Mesodermal cell (in vitro differentiated cells): ENCODE results near the gene CD34.
"Not testable (repeated sequence)": the region's sequence is repeated elsewhere in the genome, so short reads cannot be mapped to it uniquely, and the experiment has no call there.

ENCODE experiments used
- H3K27ac ChIP-seq: 2 replicates; pipeline ENCODE4 v1.7.0; 2013; ENCODE audit warnings: mild to moderate bottlenecking, low read depth, low read length, moderate library complexity; ENCODE audit not compliant: severe bottlenecking
- H3K36me3 ChIP-seq: 2 replicates; pipeline ENCODE4 v1.7.1; 2013; ENCODE audit warnings: mild to moderate bottlenecking, low read length, moderate library complexity; ENCODE audit not compliant: control insufficient read depth, insufficient read depth
- H3K4me1 ChIP-seq: one replicate; pipeline ENCODE4 v1.7.1; 2013; ENCODE audit warnings: mild to moderate bottlenecking, low read length; ENCODE audit not compliant: insufficient read depth, control insufficient read depth, poor library complexity, severe bottlenecking
- H3K4me3 ChIP-seq: 2 replicates; pipeline ENCODE4 v1.7.0; 2013; ENCODE audit warnings: low read length, control low read depth, mild to moderate bottlenecking; ENCODE audit not compliant: insufficient read depth, poor library complexity, severe bottlenecking; ENCODE audit errors: extremely low read depth
- H3K9me3 ChIP-seq: 2 replicates; pipeline ENCODE4 v1.7.1; 2013; ENCODE audit warnings: mild to moderate bottlenecking, low read length, moderate library complexity; ENCODE audit not compliant: control insufficient read depth
- WGBS, 2 experiments: methylation state at CpG; one replicate each; pipeline ENCODE4 v1.1.5; 2013; ENCODE audit warnings: missing lambda C conversion rate in 2 of 2; ENCODE audit not compliant: insufficient coverage in 2 of 2; 5-methylcytosine and 5-hydroxymethylcytosine counted together

Gene CD34

GRCh38 chr1:207950750-207951149, 39.8 kb upstream of the CD34 start:
- WGBS, 2 experiments = 54 to 57% methylated on average over 1 to 2 of the region's 2 CpGs
- Histone ChIP-seq H3K4me1 (no peaks in the 10 kb centered on the region), H3K36me3 (no peaks in the 10 kb centered on the region), H3K27ac (no peak overlapping the region), H3K9me3 (no peaks in the 10 kb centered on the region), H3K4me3 (no peak overlapping the region)

- Histone ChIP-seq H3K36me3 (no peaks in the 10 kb centered on the region), H3K27ac (no peak overlapping the region), H3K9me3 (no peaks in the 10 kb centered on the region), H3K4me3 (no peak overlapping the region), H3K4me1 (no peaks in the 10 kb centered on the region)
- 87 to 92% methylated on average over 3 of the region's 3 CpGs for WGBS, 2 experiments
Observed at GRCh38 chr1:207949571-207950195, 38.8 kb upstream of the CD34 start.

- H3K27ac ChIP-seq = no peak overlapping the region
- no peaks in the 10 kb centered on the region for H3K4me1 ChIP-seq
- H3K9me3 ChIP-seq = no peaks in the 10 kb centered on the region
- no peak overlapping the region for H3K4me3 ChIP-seq
- no CpG with 5 or more reads among the region's 3 CpGs for WGBS, 2 experiments
- H3K36me3 ChIP-seq = no peaks in the 10 kb centered on the region
Observed at GRCh38 chr1:207948536-207949250, 37.8 kb upstream of the CD34 start.

GRCh38 chr1:207946756-207947155, 35.8 kb upstream of the CD34 start:
- WGBS, 2 experiments = no CpG with 5 or more reads among the region's 1 CpG
- no peaks in the 10 kb centered on the region for H3K9me3 ChIP-seq
- no peaks in the 10 kb centered on the region for H3K36me3 ChIP-seq
- H3K4me1 ChIP-seq = no peaks in the 10 kb centered on the region
- H3K27ac ChIP-seq = no peak overlapping the region
- no peak overlapping the region for H3K4me3 ChIP-seq

- Histone ChIP-seq H3K9me3 (no peaks in the 10 kb centered on the region), H3K36me3 (no peaks in the 10 kb centered on the region), H3K27ac (no peak overlapping the region), H3K4me3 (no peak overlapping the region), H3K4me1 (no peaks in the 10 kb centered on the region)
- no CpG with 5 or more reads among the region's 3 CpGs for WGBS, 2 experiments
Observed at GRCh38 chr1:207944571-207944970, 33.6 kb upstream of the CD34 start.

- not testable (repeated sequence) for H3K9me3 ChIP-seq, H3K4me3 ChIP-seq, H3K27ac ChIP-seq, H3K36me3 ChIP-seq, H3K4me1 ChIP-seq
- 92 to 98% methylated on average over 13 to 14 of the region's 14 CpGs for WGBS, 2 experiments
Observed at GRCh38 chr1:207942337-207942741, 31.4 kb upstream of the CD34 start.

- Histone ChIP-seq H3K27ac (no peak overlapping the region), H3K9me3 (no peaks in the 10 kb centered on the region), H3K4me3 (no peak overlapping the region), H3K36me3 (no peaks in the 10 kb centered on the region), H3K4me1 (no peaks in the 10 kb centered on the region)
- WGBS, 2 experiments = 86 to 95% methylated on average over 6 of the region's 7 CpGs
Observed at GRCh38 chr1:207941665-207942064, 30.7 kb upstream of the CD34 start.

- Histone ChIP-seq H3K27ac (no peak overlapping the region), H3K36me3 (no peaks in the 10 kb centered on the region), H3K9me3 (no peaks in the 10 kb centered on the region), H3K4me1 (no peaks in the 10 kb centered on the region), H3K4me3 (no peak overlapping the region)
- 87 to 88% methylated on average over 9 to 10 of the region's 10 CpGs for WGBS, 2 experiments
Observed at GRCh38 chr1:207938016-207938415, 27.1 kb upstream of the CD34 start.

GRCh38 chr1:207937204-207937603, 26.3 kb upstream of the CD34 start:
- Histone ChIP-seq H3K9me3 (no peaks in the 10 kb centered on the region), H3K27ac (no peak overlapping the region), H3K4me3 (no peak overlapping the region), H3K36me3 (no peaks in the 10 kb centered on the region), H3K4me1 (no peaks in the 10 kb centered on the region)
- 80% methylated on average over 1 of the region's 3 CpGs; no CpG with 5 or more reads in 1 of the 2 experiments for WGBS, 2 experiments

- no peaks in the 10 kb centered on the region for H3K4me1 ChIP-seq
- no peak overlapping the region for H3K4me3 ChIP-seq
- H3K27ac ChIP-seq = no peak overlapping the region
- no peaks in the 10 kb centered on the region for H3K36me3 ChIP-seq
- WGBS, 2 experiments = 67 to 89% methylated on average over 1 of the region's 1 CpG
- no peaks in the 10 kb centered on the region for H3K9me3 ChIP-seq
Observed at GRCh38 chr1:207935166-207935583, 24.2 kb upstream of the CD34 start.

GRCh38 chr1:207933205-207933800, 22.4 kb upstream of the CD34 start:
- no peaks in the 10 kb centered on the region for H3K9me3 ChIP-seq
- H3K4me1 ChIP-seq = no peaks in the 10 kb centered on the region
- no peak overlapping the region for H3K27ac ChIP-seq
- H3K4me3 ChIP-seq = no peak overlapping the region
- no peaks in the 10 kb centered on the region for H3K36me3 ChIP-seq
- 83 to 88% methylated on average over 1 to 2 of the region's 4 CpGs for WGBS, 2 experiments
